ENCODE results near the gene CASZ1.

DNA sequence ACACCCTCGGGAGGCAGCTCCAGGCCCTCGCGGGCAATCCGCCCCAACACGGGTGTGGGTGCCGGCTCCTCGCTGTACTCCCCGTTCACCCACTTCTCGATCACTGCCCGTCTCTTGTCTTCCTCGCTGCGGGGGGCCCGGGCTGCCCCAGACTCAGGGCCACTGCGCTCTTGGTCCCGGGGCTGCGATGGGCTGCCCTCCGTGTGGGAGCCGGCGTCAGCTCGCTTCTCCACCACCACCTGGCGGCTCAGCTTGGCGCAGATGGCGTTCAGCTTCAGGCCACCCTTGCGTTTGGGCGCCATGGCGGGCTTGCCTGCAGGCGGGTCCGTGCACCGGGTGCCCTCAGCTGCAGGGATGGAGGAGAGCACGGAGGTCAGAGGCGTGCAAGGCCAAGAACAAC is 131.2 kb downstream of the CASZ1 start:
- TF ChIP-seq, protein P1, sequence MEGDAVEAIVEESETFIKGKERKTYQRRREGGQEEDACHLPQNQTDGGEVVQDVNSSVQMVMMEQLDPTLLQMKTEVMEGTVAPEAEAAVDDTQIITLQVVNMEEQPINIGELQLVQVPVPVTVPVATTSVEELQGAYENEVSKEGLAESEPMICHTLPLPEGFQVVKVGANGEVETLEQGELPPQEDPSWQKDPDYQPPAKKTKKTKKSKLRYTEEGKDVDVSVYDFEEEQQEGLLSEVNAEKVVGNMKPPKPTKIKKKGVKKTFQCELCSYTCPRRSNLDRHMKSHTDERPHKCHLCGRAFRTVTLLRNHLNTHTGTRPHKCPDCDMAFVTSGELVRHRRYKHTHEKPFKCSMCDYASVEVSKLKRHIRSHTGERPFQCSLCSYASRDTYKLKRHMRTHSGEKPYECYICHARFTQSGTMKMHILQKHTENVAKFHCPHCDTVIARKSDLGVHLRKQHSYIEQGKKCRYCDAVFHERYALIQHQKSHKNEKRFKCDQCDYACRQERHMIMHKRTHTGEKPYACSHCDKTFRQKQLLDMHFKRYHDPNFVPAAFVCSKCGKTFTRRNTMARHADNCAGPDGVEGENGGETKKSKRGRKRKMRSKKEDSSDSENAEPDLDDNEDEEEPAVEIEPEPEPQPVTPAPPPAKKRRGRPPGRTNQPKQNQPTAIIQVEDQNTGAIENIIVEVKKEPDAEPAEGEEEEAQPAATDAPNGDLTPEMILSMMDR (IDR thresholded peaks at IDR 0.05; ENCODE audit: insufficient read depth, low read length): no peak
- no peak for TF ChIP-seq POLR2AphosphoS5 (IDR thresholded peaks at IDR 0.05; ENCODE audit: low read depth)
- no peak for TF ChIP-seq REST (IDR thresholded peaks at IDR 0.05; ENCODE audit: insufficient replicate concordance, low read depth)
